Measurements from ENCODE around the gene KCND2.

- TF ChIP-seq CTCF (IDR thresholded peaks at IDR 0.05; ENCODE audit: borderline replicate concordance, extremely low read depth, low read length, poor library complexity, severe bottlenecking) (no peak), EZH2 (IDR thresholded peaks at IDR 0.05; ENCODE audit: borderline replicate concordance, low read depth, low read length, severe bottlenecking) (no peak)
These were observed 339.0 kb downstream of the KCND2 start for GRCh38 chr7:120611975-120612374.

Measured in DND-41 (cell line).